C4-2B (cell line): ENCODE data around the gene CCDC188.

Experiments
- H3K27ac ChIP-seq: fragments of 450-650 bp; 2 replicates; pipeline ENCODE4 v1.5.1; 2017
- ZFX ChIP-seq: fragments of 450-650 bp; IDR thresholded peaks from 2 replicates; pipeline ENCODE4 v1.6.1; 2017
- TF ChIP-seq, protein P1 (sequence below): fragments of 450-650 bp; conservative IDR thresholded peaks from 2 replicates; pipeline ENCODE4 v1.5.1; 2017; ENCODE audit warnings: mild to moderate bottlenecking

The CCDC188 gene

DNA sequence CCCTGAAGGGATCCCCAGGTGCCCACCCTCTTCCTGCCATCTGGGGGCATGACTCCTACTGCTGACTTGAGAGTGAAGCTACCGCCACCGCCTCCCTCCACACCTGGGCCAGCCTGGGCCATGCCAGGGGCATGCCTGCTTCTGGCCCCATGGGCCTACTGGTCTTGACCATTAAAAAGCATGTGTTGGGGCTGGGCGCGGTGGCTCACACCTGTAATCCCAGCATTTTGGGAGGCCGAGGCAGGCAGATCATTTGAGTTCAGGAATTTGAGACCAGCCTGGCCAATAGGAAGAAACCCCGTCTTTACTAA, 37.7 kb upstream of the CCDC188 start:
- no peak for TF ChIP-seq ZFX
- TF ChIP-seq, protein P1, sequence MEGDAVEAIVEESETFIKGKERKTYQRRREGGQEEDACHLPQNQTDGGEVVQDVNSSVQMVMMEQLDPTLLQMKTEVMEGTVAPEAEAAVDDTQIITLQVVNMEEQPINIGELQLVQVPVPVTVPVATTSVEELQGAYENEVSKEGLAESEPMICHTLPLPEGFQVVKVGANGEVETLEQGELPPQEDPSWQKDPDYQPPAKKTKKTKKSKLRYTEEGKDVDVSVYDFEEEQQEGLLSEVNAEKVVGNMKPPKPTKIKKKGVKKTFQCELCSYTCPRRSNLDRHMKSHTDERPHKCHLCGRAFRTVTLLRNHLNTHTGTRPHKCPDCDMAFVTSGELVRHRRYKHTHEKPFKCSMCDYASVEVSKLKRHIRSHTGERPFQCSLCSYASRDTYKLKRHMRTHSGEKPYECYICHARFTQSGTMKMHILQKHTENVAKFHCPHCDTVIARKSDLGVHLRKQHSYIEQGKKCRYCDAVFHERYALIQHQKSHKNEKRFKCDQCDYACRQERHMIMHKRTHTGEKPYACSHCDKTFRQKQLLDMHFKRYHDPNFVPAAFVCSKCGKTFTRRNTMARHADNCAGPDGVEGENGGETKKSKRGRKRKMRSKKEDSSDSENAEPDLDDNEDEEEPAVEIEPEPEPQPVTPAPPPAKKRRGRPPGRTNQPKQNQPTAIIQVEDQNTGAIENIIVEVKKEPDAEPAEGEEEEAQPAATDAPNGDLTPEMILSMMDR = no peak
- no peak overlapping the region for H3K27ac ChIP-seq

DNA sequence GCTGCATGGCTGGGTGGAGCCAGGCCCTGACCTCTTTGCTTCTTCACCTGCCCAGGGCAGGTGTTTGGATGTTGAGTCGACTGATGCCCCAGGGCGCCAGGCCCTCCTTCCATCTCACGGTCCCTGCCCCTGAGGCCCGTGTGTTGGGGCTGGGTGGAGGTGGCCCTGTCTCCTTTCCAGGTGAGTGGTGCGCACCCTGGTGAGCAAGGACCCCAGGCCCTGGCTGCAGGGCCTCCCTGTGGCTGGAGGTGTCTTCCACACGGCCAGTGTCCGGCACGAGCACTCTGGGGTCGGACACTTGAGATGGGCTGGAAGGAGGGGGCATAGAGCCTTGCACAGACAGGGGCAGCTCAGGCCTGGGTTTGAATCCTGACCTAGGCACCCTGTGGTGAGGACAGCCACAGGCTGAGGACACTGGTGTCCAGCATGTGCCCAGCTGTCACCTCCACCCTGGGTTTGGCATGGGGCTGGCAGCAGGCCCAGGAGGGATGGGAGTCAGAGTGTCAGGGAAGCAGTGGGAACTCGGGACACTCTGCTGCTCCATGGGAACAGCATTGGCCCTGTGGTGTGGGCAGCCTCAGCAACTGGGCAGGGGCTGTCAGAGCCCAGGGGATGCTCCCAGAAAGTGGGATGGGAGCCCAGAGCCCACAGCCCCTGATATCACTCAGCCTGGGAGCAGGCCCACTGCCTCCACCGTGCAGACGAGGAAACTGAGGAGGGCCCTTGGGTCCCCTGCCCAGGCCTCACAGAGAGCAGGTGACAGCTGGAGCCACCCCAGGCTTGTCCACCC, 37.1 kb upstream of the CCDC188 start:
- TF ChIP-seq, protein P1 = no peak
- no peak for TF ChIP-seq ZFX
- no peak overlapping the region for H3K27ac ChIP-seq

DNA sequence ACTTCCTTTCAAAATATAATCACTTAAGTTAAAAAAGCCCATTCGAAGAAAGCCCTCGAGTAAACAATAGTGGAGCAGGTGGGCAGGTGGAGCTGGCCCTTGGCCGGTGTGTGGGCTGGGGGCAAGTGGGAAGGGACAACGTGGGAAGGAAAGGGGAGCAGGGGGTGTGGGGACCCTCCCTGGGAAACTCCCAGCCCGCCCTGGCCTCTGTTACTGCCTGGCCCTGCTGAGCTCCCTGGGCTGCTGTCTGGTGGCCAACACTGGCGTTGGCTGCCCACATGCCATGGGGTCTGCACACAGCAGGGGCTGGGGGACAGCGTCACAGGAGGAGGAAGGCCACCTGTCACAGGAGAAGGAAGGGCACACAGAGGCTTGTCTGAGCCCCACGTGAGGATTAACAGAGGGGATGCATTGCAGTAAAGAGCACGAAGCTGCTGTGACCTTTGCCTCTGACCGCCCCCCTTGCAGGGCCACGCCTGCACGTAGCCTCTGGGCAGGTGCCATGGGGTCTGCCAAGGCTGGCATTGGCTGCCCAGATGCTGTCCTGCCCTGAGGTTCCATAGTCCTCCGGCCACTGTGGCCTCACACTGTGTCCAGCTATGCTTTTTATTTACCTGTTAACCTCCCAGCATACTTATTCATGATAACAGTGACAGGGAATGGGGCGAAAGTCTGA, 36.2 kb upstream of the CCDC188 start:
- no peak for TF ChIP-seq ZFX
- TF ChIP-seq, protein P1 = no peak
- H3K27ac ChIP-seq = no peak overlapping the region

DNA sequence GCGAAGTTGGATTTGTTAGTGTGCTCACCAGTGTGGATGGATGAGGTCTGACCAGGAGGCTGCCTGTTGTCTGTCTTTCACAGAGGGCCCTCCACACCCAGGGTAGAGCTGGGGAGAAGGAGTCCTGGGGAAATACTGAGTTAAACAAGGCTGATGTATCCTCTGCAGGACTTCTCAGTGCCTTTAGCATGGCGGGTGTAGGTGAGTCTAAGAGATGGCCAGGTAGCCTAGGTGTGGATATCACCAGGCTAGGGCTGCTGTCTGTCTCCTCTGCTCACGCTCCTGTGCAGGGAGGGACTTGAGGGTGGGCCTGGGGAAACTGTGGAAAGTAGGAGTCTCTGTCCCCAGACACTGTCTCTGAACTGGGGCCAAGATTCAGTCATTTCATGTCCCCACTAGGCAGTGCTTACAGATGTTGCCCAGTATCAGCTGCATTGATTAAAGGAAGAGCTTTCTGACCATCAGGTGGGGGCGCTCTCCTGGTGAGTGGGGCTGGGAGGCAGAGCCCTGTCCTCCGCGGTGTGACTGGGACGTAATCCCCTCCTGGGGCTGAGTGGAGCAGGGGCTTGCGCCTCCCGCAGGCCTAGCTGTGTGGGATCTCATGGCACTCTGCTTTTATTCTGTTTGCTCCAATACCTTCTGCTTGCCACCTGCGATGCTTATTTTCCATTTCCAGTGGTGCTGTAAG, 35.5 kb upstream of the CCDC188 start:
- H3K27ac ChIP-seq = no peak overlapping the region
- TF ChIP-seq, protein P1 = no peak
- TF ChIP-seq ZFX = no peak

DNA sequence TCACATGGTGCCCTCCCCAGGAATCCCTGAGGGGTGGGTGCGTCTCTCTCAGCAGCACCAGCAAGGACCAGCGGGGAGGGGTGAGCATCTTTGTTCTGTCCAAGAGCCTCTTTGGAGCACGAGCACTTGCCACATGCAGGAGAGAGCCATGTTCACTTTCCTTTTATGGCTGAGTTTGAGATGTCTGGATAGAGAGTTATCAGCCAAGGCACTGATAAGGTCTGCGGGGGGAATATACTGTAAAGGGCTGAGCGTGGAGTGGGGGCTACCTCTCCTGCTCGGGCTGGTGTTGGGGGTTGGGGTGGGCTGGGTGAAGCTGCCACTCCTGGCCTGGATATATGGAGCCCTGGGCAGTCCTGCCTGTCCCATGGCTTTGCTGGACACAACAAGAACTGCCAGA, 34.9 kb upstream of the CCDC188 start:
- TF ChIP-seq, protein P1 = no peak
- TF ChIP-seq ZFX = no peak
- no peak overlapping the region for H3K27ac ChIP-seq

DNA sequence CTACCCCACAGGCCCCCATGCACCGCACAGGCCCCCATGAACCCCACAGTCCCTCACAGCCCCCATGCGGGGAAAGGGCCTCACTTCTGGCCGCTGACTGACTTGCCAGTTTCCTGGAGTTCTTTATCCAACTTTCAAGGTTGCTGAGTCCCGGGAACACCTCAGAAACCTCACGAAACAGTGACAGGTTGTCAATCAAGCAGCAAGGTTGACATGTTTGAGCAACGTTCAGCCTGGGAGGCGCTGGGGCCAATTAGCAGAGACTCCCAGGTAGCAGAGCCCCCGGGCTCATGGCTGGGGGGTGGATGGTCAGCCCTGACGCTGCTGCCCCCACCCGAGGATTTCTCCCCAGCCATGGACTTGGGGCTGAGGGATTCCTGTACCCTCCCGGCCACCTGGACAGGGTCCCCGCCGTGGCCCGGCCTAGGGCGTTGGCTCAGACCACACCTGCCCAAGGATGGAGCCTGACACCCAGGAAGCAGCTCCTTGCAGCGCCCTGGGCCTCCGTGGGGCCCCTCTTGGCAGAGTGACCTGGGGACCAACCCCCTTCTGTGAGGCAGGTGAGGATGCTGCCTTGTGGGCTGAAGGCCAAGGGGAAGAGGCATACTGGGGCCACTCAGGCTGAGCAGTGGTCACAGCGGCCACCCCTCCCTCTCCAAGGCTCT, 33.8 kb upstream of the CCDC188 start:
- no peak for TF ChIP-seq ZFX
- TF ChIP-seq, protein P1 = no peak
- H3K27ac ChIP-seq = no peak overlapping the region

DNA sequence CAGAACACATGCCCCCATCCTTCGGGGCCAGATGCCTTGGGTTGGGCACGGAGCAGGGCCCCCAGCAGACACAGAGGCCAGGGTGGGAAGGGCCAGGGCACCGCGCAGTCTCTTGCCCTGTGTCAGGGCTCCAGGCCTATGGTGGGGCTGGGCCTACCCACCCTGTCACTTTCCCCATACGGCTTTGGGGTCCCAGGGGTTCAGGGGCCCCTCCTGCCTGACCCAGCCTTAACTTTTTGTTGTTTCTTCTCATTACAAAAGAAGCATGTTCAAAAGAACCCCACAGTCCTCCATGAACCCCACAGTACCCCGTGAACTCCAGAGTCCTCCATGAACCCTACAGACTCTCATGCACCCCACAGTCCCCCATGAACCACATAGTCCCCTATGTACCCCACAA, 33.0 kb upstream of the CCDC188 start:
- no peak overlapping the region for H3K27ac ChIP-seq
- TF ChIP-seq ZFX = no peak
- TF ChIP-seq, protein P1 = no peak
